ENCODE results near the gene SOX9. TPM values are rescaled to one million over a fixed set of nuclear protein-coding genes. Genes with fewer than 3 reads are reported as not detected.

Gene SOX9
- total RNA-seq, 1 donor from 2014 or later, result 5.1 TPM

DNA sequence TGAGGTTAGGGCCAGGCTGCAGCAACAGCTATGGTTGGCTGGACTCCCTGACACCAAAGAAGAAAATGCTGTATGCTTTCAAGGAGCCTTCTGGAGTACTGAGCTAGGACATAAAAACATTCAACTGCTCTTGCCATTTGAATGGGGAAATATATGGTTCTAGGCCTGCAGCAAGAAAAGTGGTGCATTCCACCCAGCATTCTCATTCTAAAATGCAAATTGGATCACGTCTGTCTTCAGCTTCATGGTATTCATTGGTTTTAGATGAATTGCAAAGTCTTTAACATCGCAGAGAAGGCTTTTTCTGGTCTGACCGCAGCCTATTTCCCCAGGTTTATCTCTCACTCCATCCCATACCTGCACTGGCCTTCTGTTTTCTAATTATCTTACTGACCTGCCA is 27.1 kb upstream of the SOX9 start:
- no peaks in the 10 kb centered on the region for H3K36me3 Mint-ChIP-seq (ENCODE audit: low read depth, unreplicated experiment)
- no peak for DNase-seq (ENCODE audit: low spot score)
- no peaks in the 10 kb centered on the region for H3K9me3 Mint-ChIP-seq (ENCODE audit: unreplicated experiment)
- H3K27me3 Mint-ChIP-seq (ENCODE audit: unreplicated experiment), result peaks cover 1% of the 10 kb centered on the region
- H3K4me3 Mint-ChIP-seq (ENCODE audit: unreplicated experiment), result no peak overlapping the region
- H3K4me1 Mint-ChIP-seq (ENCODE audit: unreplicated experiment), result no peaks in the 10 kb centered on the region
- TF ChIP-seq, protein P1, sequence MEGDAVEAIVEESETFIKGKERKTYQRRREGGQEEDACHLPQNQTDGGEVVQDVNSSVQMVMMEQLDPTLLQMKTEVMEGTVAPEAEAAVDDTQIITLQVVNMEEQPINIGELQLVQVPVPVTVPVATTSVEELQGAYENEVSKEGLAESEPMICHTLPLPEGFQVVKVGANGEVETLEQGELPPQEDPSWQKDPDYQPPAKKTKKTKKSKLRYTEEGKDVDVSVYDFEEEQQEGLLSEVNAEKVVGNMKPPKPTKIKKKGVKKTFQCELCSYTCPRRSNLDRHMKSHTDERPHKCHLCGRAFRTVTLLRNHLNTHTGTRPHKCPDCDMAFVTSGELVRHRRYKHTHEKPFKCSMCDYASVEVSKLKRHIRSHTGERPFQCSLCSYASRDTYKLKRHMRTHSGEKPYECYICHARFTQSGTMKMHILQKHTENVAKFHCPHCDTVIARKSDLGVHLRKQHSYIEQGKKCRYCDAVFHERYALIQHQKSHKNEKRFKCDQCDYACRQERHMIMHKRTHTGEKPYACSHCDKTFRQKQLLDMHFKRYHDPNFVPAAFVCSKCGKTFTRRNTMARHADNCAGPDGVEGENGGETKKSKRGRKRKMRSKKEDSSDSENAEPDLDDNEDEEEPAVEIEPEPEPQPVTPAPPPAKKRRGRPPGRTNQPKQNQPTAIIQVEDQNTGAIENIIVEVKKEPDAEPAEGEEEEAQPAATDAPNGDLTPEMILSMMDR (IDR thresholded peaks at IDR 0.05; ENCODE audit: unreplicated experiment), result no peak
- no peak overlapping the region for H3K27ac Mint-ChIP-seq (ENCODE audit: unreplicated experiment)

GRCh38 chr17:72095316-72095715 is 25.5 kb upstream of the SOX9 start:
- H3K36me3 Mint-ChIP-seq (ENCODE audit: low read depth, unreplicated experiment), result no peaks in the 10 kb centered on the region
- no peaks in the 10 kb centered on the region for H3K9me3 Mint-ChIP-seq (ENCODE audit: unreplicated experiment)
- no peak for DNase-seq (ENCODE audit: low spot score)
- peaks cover 1% of the 10 kb centered on the region for H3K27me3 Mint-ChIP-seq (ENCODE audit: unreplicated experiment)
- TF ChIP-seq, protein P1 (IDR thresholded peaks at IDR 0.05; ENCODE audit: unreplicated experiment), result no peak
- no peak overlapping the region for H3K27ac Mint-ChIP-seq (ENCODE audit: unreplicated experiment)
- no peaks in the 10 kb centered on the region for H3K4me1 Mint-ChIP-seq (ENCODE audit: unreplicated experiment)
- H3K4me3 Mint-ChIP-seq (ENCODE audit: unreplicated experiment), result no peak overlapping the region

- H3K27me3 Mint-ChIP-seq (ENCODE audit: unreplicated experiment), result peaks cover 1% of the 10 kb centered on the region
- H3K4me3 Mint-ChIP-seq (ENCODE audit: unreplicated experiment), result no peak overlapping the region
- no peaks in the 10 kb centered on the region for H3K36me3 Mint-ChIP-seq (ENCODE audit: low read depth, unreplicated experiment)
- no peaks in the 10 kb centered on the region for H3K9me3 Mint-ChIP-seq (ENCODE audit: unreplicated experiment)
- H3K27ac Mint-ChIP-seq (ENCODE audit: unreplicated experiment), result no peak overlapping the region
- no peaks in the 10 kb centered on the region for H3K4me1 Mint-ChIP-seq (ENCODE audit: unreplicated experiment)
- TF ChIP-seq, protein P1 (IDR thresholded peaks at IDR 0.05; ENCODE audit: unreplicated experiment), result no peak
- DNase-seq (ENCODE audit: low spot score), result no peak
Measured at GRCh38 chr17:72097144-72097543, 23.7 kb upstream of the SOX9 start.

DNA sequence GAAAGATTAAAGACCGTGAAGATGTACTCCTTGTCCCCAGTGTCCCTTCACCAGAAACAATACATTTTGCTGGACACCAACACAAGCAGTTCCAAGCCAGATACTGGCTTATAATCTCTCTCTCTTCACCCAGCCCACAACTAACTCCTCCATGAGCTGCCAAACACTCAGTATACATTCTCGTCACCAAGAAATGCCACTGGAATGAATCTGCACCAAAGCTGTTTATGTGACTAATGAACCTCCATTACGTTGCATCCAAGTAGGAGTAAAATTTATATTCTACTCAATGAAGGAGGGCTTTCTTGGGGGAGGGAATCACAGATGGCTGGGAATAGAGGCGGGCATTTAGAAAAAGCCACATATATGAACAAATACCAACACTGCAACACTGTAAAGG is 20.9 kb upstream of the SOX9 start:
- Mint-ChIP-seq H3K4me3 (ENCODE audit: unreplicated experiment) (no peak overlapping the region), H3K4me1 (ENCODE audit: unreplicated experiment) (no peaks in the 10 kb centered on the region), H3K27me3 (ENCODE audit: unreplicated experiment) (peaks cover 3% of the 10 kb centered on the region), H3K9me3 (ENCODE audit: unreplicated experiment) (no peaks in the 10 kb centered on the region), H3K27ac (ENCODE audit: unreplicated experiment) (no peak overlapping the region), H3K36me3 (ENCODE audit: low read depth, unreplicated experiment) (no peaks in the 10 kb centered on the region)
- TF ChIP-seq, protein P1 (IDR thresholded peaks at IDR 0.05; ENCODE audit: unreplicated experiment), result no peak
- no peak for DNase-seq (ENCODE audit: low spot score)

DNA sequence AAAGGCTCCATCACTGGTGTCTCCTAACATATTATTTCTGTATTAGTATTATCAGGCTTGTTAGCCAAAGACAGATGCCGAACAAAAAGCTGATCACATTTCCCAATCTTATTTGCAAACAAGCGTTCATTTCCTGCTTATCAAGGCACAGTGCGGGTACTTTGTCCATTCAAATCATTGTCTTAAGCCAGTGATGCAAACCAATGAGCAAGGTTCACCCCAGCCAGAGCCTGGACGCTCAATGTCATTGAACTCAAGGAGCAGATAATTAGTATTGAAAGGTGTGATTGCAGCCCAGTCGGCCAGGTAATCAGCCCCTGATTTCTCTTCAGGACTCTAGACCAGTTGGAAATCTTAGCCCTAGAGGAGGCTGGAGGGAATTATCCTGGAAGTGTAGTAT is 20.4 kb upstream of the SOX9 start:
- TF ChIP-seq, protein P1 (IDR thresholded peaks at IDR 0.05; ENCODE audit: unreplicated experiment), result no peak
- H3K4me1 Mint-ChIP-seq (ENCODE audit: unreplicated experiment), result peaks cover 2% of the 10 kb centered on the region
- no peaks in the 10 kb centered on the region for H3K36me3 Mint-ChIP-seq (ENCODE audit: low read depth, unreplicated experiment)
- H3K9me3 Mint-ChIP-seq (ENCODE audit: unreplicated experiment), result no peaks in the 10 kb centered on the region
- H3K27me3 Mint-ChIP-seq (ENCODE audit: unreplicated experiment), result peaks cover 4% of the 10 kb centered on the region
- no peak overlapping the region for H3K27ac Mint-ChIP-seq (ENCODE audit: unreplicated experiment)
- H3K4me3 Mint-ChIP-seq (ENCODE audit: unreplicated experiment), result no peak overlapping the region
- no peak for DNase-seq (ENCODE audit: low spot score)
